Measurements from ENCODE around the gene UBE2G1. TPM values are rescaled to one million over a fixed set of nuclear protein-coding genes. Genes with fewer than 3 reads are reported as not detected.

Gene UBE2G1
- total RNA-seq, 1 experiment from 2014 or later = 80.6 TPM

- Histone ChIP-seq H3K9me3 (ENCODE audit: control insufficient read depth in 1 of 2, insufficient read depth in 1 of 2, low read depth in 1 of 2, low read length in 2 of 2) (no peaks in the 10 kb centered on the region), H2AFZ (ENCODE audit: low read depth, low read length, poor library complexity, severe bottlenecking) (no peak overlapping the region), H3K27me3 (ENCODE audit: insufficient read depth, low read length) (no peaks in the 10 kb centered on the region), H3K9me2 (ENCODE audit: insufficient read depth) (no peaks in the 10 kb centered on the region), H3K27ac (ENCODE audit: low read depth, low read length) (no peak overlapping the region), H3K9ac (ENCODE audit: low read length) (no peak overlapping the region), H3K4me3 (replicated peaks in 1 of 2; ENCODE audit: low read depth in 1 of 2, low read length in 2 of 2) (no peak overlapping the region), H4K20me1 (ENCODE audit: insufficient read depth) (peaks cover 3% of the 10 kb centered on the region; the same call in 1 of the 2 replicates), H3K4me1 (ENCODE audit: control insufficient read depth in 1 of 2, insufficient read depth in 2 of 2, low read length in 2 of 2) (peaks cover 4 to 16% of the 10 kb centered on the region in 2 experiments; a peak in 3 of 4 replicates), H3K36me3 (ENCODE audit: control insufficient read depth in 1 of 2, insufficient read depth in 2 of 2, low read length in 2 of 2) (peaks cover 0 to 7% of the 10 kb centered on the region in 2 experiments; a peak in 3 of 4 replicates), H3K79me2 (ENCODE audit: insufficient read depth, low read length) (peaks cover 14% of the 10 kb centered on the region), H3K4me2 (ENCODE audit: low read length) (no peak overlapping the region)
- POLR2A ChIA-PET = no interaction called here
- DNase-seq (ENCODE audit: low read depth, low spot score) = no peak
- no peak for TF ChIP-seq TCF7L2 (IDR thresholded peaks at IDR 0.05; ENCODE audit: borderline replicate concordance, extremely low read depth, insufficient read depth, insufficient read length)
- TF ChIP-seq RAD21 (IDR thresholded peaks at IDR 0.05; ENCODE audit: low read depth) = no peak
- TF ChIP-seq ELF1 (IDR thresholded peaks at IDR 0.05; ENCODE audit: borderline replicate concordance, low read depth) = no peak
- no peak for TF ChIP-seq SRF (IDR thresholded peaks at IDR 0.05; ENCODE audit: low read depth)
- TF ChIP-seq EGR1 (IDR thresholded peaks at IDR 0.05; ENCODE audit: low read depth) = no peak
- no peak for TF ChIP-seq SIN3A (IDR thresholded peaks at IDR 0.05; ENCODE audit: low read depth)
- TF ChIP-seq ZNF274 (IDR thresholded peaks at IDR 0.05; ENCODE audit: low read depth, low read length) = no peak
- TF ChIP-seq EZH2phosphoT487 (IDR thresholded peaks at IDR 0.05; ENCODE audit: borderline replicate concordance) = no peak
- no peak for TF ChIP-seq POLR2AphosphoS5 (IDR thresholded peaks at IDR 0.05; ENCODE audit: low read depth, low read length)
- TF ChIP-seq YY1 (IDR thresholded peaks at IDR 0.05; ENCODE audit: extremely low read depth, insufficient replicate concordance, low read depth, low read length) = no peak
- TF ChIP-seq CTCF (IDR thresholded peaks at IDR 0.05 in 2 of 3, conservative IDR thresholded peaks at IDR 0.05 in 1 of 3; ENCODE audit: borderline replicate concordance in 1 of 3, insufficient read depth in 1 of 3, low read depth in 2 of 3, low read length in 2 of 3) = no peak
- TF ChIP-seq FOSL1 (IDR thresholded peaks at IDR 0.05; ENCODE audit: low read depth) = no peak
- TF ChIP-seq MAX (IDR thresholded peaks at IDR 0.05) = no peak
- TF ChIP-seq ZFX (IDR thresholded peaks at IDR 0.05) = no peak
- TF ChIP-seq REST (IDR thresholded peaks at IDR 0.05; ENCODE audit: low read depth) = no peak
- TF ChIP-seq EZH2 (IDR thresholded peaks at IDR 0.05) = no peak
- TF ChIP-seq POLR2A (IDR thresholded peaks at IDR 0.05; ENCODE audit: borderline replicate concordance, extremely low read depth, insufficient read depth, insufficient read length) = no peak
- no peak for TF ChIP-seq SP1 (IDR thresholded peaks at IDR 0.05; ENCODE audit: low read depth)
- TF ChIP-seq JUND (IDR thresholded peaks at IDR 0.05) = no peak
- RAD21 ChIA-PET (ENCODE audit: low non-redundant PET in 1 of 2, low total read pairs in 2 of 2, uncharacterized antibody in 2 of 2, unreplicated experiment in 2 of 2) = no interaction called here
- BruUV-seq (replicated peaks) = no TSS peak
- CTCF ChIA-PET = no interaction called here
- intact Hi-C loops (cut with micrococcal nuclease) = no loop called here
- no peak for ATAC-seq
Measured at GRCh38 chr17:4267402-4267801, 99.1 kb downstream of the UBE2G1 start.

Measured in HCT116 (cell line).